ENCODE data around the gene SHH. TPM values are rescaled to one million over a fixed set of nuclear protein-coding genes. Genes with fewer than 3 reads are reported as not detected.

The SHH gene
- polyA plus RNA-seq, 1 donor, result 0.10 TPM

GRCh38 chr7:155806096-155806871, 6.0 kb downstream of the SHH start:
- DNase-seq, result no peak

- no peak for DNase-seq
Measured at GRCh38 chr7:155805826-155806095, 6.5 kb downstream of the SHH start.

- peak; percentile 35 for DNase-seq
Measured at GRCh38 chr7:155804897-155805825, 7.1 kb downstream of the SHH start.

GRCh38 chr7:155804431-155804831, 7.8 kb downstream of the SHH start:
- DNase-seq, result no peak

- no peak for DNase-seq
Measured at GRCh38 chr7:155803418-155804376, 8.6 kb downstream of the SHH start.

GRCh38 chr7:155802906-155803417, 9.3 kb downstream of the SHH start:
- no peak for DNase-seq

- no peak for DNase-seq
Measured at GRCh38 chr7:155802291-155802690, 10.0 kb downstream of the SHH start.

- no peak for DNase-seq
Measured at GRCh38 chr7:155800741-155801267, 11.5 kb downstream of the SHH start.

- DNase-seq, result no peak
Measured at GRCh38 chr7:155800301-155800700, 12.0 kb downstream of the SHH start.

- no peak for DNase-seq
Measured at GRCh38 chr7:155799514-155799913, 12.7 kb downstream of the SHH start.

GRCh38 chr7:155798673-155799439, 13.4 kb downstream of the SHH start:
- no peak for DNase-seq

- DNase-seq, result no peak
Measured at GRCh38 chr7:155797262-155798250, 14.7 kb downstream of the SHH start.

GRCh38 chr7:155796381-155797261, 15.6 kb downstream of the SHH start:
- DNase-seq, result peak; percentile 12

- DNase-seq, result no peak
Measured at GRCh38 chr7:155795951-155796350, 16.3 kb downstream of the SHH start.

- no peak for DNase-seq
Measured at GRCh38 chr7:155795401-155795800, 16.9 kb downstream of the SHH start.

GRCh38 chr7:155794196-155794595, 18.1 kb downstream of the SHH start:
- DNase-seq, result no peak

- DNase-seq, result no peak
Measured at GRCh38 chr7:155793720-155794119, 18.5 kb downstream of the SHH start.

GRCh38 chr7:155792999-155793560, 19.2 kb downstream of the SHH start:
- no peak for DNase-seq

Data from hindlimb muscle (tissue), 1 donor.